ENCODE data around the gene TJP3.

Gene TJP3

DNA sequence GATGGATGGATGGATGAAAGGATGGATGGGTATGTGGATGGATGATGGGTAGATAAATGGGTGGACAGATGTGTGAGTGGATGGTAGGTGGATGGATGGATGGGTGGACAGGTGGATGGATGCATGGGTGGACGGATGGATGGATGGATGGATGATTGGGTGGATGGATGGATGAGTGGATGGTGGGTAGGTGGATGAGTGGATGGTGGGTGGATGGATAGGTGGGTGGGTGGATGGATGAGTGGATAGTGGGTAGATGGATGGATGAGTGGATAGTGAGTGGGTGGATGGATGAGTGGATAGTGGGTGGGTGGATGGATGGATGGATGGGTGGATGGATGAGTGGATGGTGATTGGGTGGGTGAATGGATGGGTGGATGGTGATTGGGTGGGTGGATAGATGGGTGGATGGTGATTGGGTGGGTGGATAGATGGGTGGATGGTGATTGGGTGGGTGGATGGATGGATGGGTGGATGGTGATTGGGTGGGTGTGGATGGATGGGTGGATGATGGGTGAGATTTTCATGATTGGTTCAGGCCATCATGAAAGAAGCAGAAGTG, 68.4 kb downstream of the TJP3 start:
- Mint-ChIP-seq H3K27ac (no peak overlapping the region), H3K9me3 (peaks cover 9% of the 10 kb centered on the region), H3K36me3 (ENCODE audit: low read depth) (no peaks in the 10 kb centered on the region), H3K27me3 (ENCODE audit: low read depth, poor library complexity) (peaks cover 9% of the 10 kb centered on the region), H3K4me3 (no peak overlapping the region), H3K4me1 (peaks cover 30% of the 10 kb centered on the region)
- DNase-seq, result no peak
- TF ChIP-seq, protein P1, sequence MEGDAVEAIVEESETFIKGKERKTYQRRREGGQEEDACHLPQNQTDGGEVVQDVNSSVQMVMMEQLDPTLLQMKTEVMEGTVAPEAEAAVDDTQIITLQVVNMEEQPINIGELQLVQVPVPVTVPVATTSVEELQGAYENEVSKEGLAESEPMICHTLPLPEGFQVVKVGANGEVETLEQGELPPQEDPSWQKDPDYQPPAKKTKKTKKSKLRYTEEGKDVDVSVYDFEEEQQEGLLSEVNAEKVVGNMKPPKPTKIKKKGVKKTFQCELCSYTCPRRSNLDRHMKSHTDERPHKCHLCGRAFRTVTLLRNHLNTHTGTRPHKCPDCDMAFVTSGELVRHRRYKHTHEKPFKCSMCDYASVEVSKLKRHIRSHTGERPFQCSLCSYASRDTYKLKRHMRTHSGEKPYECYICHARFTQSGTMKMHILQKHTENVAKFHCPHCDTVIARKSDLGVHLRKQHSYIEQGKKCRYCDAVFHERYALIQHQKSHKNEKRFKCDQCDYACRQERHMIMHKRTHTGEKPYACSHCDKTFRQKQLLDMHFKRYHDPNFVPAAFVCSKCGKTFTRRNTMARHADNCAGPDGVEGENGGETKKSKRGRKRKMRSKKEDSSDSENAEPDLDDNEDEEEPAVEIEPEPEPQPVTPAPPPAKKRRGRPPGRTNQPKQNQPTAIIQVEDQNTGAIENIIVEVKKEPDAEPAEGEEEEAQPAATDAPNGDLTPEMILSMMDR (IDR thresholded peaks at IDR 0.05), result no peak

DNA sequence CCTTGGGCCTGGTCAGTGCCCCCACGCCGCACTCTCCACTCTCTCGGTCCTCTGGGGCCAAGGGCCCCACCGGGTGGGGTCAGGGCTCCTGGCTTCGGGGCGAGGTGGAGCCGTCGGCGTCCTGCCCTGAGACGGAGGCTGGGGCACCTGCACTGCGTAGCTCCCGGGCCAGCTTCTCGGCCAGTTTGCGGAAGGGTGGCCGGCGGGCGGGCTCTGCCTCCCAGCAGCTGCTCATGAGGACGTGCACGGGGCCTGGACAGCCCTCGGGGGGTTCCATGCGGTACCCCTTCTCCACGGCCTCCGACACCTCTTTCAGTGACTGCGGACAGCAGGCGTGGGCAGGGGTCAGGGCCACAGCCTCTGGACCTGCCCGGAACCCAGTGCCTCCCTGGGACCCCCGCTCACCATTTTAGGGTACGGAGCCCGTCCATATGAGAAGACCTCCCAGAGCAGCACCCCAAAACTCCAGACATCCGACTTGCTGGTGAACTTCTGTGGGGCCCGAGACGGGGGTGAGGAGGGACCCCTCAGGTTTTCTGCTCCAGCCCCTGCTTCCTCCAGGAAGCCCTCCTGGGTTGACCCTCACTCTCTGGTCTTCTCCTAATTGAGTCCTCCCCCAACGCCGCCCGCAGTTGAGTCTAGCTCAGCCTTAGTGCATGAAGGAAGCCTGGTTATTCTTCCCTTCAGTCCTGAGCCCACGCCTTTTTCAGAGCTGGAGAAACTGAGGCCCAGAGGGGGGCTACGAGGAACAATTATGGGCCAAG, 70.1 kb downstream of the TJP3 start:
- Mint-ChIP-seq H3K4me3 (no peak overlapping the region), H3K27me3 (ENCODE audit: low read depth, poor library complexity) (peaks cover 19% of the 10 kb centered on the region), H3K4me1 (peaks cover 14% of the 10 kb centered on the region), H3K27ac (no peak overlapping the region), H3K36me3 (ENCODE audit: low read depth) (peaks cover 5% of the 10 kb centered on the region), H3K9me3 (peaks cover 22% of the 10 kb centered on the region)
- TF ChIP-seq, protein P1 (IDR thresholded peaks at IDR 0.05), result no peak
- DNase-seq, result no peak

DNA sequence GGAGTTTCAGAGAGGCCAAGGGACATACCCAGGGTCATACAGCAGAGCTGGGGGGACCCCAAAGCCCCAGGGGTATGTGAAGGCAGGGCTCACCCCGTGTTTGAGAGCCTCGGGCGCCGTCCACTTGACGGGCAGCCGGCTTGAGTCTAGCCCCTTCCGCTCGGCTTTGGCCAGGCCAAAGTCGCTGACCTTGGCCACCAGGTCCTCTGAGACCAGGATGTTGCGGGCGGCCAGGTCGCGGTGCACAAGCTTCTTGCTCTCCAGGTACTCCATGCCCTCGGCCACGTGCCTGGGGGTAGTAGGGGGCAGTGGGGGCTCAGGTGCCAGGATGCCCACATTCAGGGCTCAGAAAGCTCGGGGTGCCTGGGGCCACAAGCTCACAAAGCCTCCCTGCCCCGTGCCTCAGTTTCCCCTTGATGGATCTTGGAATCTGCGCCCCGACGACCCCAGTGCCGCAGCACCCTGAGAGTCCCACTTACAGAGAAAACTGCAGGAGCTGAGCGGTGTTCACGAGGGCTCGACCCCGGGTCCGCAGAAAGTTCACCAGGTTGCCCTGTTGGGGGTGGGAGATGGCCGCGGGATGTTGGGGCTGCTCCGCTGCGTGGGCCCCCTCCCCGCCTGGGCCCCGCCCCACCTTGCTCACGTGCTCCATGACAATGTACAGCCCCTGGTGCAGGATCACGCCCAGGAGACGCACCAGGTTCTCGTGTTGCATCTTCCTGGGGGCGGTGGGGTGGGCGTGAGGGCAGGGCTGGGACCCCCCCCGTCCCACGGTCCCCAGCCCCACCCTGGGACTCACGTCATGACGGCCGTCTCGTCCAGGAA, 70.9 kb downstream of the TJP3 start:
- Mint-ChIP-seq H3K4me1 (peaks cover 8% of the 10 kb centered on the region), H3K36me3 (ENCODE audit: low read depth) (peaks cover 5% of the 10 kb centered on the region), H3K27me3 (ENCODE audit: low read depth, poor library complexity) (peaks cover 28% of the 10 kb centered on the region), H3K9me3 (peaks cover 22% of the 10 kb centered on the region), H3K27ac (no peak overlapping the region), H3K4me3 (no peak overlapping the region)
- no peak for DNase-seq
- TF ChIP-seq, protein P1 (IDR thresholded peaks at IDR 0.05), result no peak

DNA sequence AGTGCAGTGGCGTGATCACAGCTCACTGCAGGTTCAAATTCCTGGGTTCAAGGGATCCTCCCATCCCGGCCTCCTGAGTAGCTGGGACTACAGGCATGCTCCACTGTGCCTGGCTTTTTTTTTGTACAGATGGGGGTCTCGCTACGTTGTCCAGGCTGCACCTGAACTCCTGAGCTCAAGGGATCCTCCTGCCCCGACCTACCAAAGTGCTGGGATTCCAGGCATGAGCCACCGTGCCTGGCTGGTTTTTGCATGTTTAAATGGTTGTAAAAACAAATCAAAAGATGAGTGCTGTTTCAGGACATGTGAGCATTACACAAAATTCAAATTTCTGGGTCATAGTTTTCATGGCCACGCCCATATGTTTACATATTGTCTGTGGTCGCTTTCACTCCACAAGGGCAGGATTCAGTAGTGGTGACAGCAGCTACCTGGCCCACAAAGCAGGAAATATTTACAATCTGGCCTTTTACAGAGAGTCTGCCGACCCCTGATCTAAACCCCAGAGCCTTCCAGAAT, 72.7 kb downstream of the TJP3 start:
- peaks cover 45% of the 10 kb centered on the region for H3K27me3 Mint-ChIP-seq (ENCODE audit: low read depth, poor library complexity)
- H3K4me3 Mint-ChIP-seq, result no peak overlapping the region
- no peak overlapping the region for H3K27ac Mint-ChIP-seq
- no peaks in the 10 kb centered on the region for H3K4me1 Mint-ChIP-seq
- TF ChIP-seq, protein P1 (IDR thresholded peaks at IDR 0.05), result no peak
- H3K9me3 Mint-ChIP-seq, result peaks cover 22% of the 10 kb centered on the region
- peaks cover 5% of the 10 kb centered on the region for H3K36me3 Mint-ChIP-seq (ENCODE audit: low read depth)
- no peak for DNase-seq

DNA sequence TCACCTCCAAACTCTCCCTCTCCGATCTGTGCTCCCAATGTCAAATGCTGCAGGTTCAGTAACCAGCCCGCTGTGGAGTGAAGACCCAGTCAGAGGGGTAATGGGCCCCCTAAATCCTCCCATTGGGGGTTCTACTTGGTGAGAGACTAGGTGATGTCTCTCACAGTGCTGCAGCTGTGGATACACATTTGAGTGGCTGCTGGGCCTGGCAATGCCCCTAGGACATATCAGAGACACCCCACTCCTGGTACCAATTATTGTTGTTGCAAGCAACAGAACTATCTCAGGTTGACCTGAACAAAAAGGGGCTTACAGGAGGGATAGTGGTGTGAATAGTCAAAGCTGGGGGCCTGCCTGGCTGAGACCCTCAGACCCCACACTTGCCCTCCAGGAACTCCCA, 73.4 kb downstream of the TJP3 start:
- Mint-ChIP-seq H3K27ac (no peak overlapping the region), H3K9me3 (peaks cover 22% of the 10 kb centered on the region), H3K4me3 (no peak overlapping the region), H3K4me1 (no peaks in the 10 kb centered on the region), H3K36me3 (ENCODE audit: low read depth) (peaks cover 5% of the 10 kb centered on the region), H3K27me3 (ENCODE audit: low read depth, poor library complexity) (peaks cover 53% of the 10 kb centered on the region)
- no peak for DNase-seq
- TF ChIP-seq, protein P1 (IDR thresholded peaks at IDR 0.05), result no peak
